Mesenchymal stem cell (in vitro differentiated cells and primary cell): ENCODE results near the gene PDZD2.

Experiments
- DNase-seq: peaks from one replicate; pipeline ENCODE4 v3.0.0-alpha.2; 2013
- H2AFZ ChIP-seq: one replicate; pipeline ENCODE4 v1.6.1; 2013; ENCODE audit warnings: low read depth, mild to moderate bottlenecking, control low read depth, inconsistent platforms, low read length, moderate library complexity
- H2AK5ac ChIP-seq: 2 replicates; pipeline ENCODE4 v1.6.1; 2013; ENCODE audit warnings: low read length, moderate library complexity, mild to moderate bottlenecking, inconsistent platforms; ENCODE audit not compliant: severe bottlenecking
- H2BK120ac ChIP-seq: one replicate; pipeline ENCODE4 v1.6.1; 2013; ENCODE audit warnings: low read depth, mild to moderate bottlenecking, inconsistent platforms, low read length, moderate library complexity
- H2BK12ac ChIP-seq, 2 experiments: one replicate each; pipeline ENCODE4 v1.6.1; 2013; ENCODE audit warnings: inconsistent platforms in 2 of 2, low read length in 2 of 2, mild to moderate bottlenecking in 2 of 2, moderate library complexity in 2 of 2, control low read depth in 1 of 2
- H2BK15ac ChIP-seq: one replicate; pipeline ENCODE4 v1.6.1; 2013; ENCODE audit warnings: mild to moderate bottlenecking, low read depth, inconsistent platforms; ENCODE audit not compliant: poor library complexity, severe bottlenecking
- H2BK5ac ChIP-seq: 2 replicates; pipeline ENCODE4 v1.6.1; 2013; ENCODE audit warnings: low read depth, mild to moderate bottlenecking, low read length, control low read depth, inconsistent platforms; ENCODE audit not compliant: poor library complexity, severe bottlenecking
- H3K14ac ChIP-seq, 2 experiments: one replicate each; pipeline ENCODE4 v1.6.1; 2013; ENCODE audit warnings: inconsistent platforms in 2 of 2, low read length in 2 of 2, control low read depth in 1 of 2, mild to moderate bottlenecking in 1 of 2, moderate library complexity in 1 of 2
- H3K18ac ChIP-seq, 2 experiments: one replicate each; pipeline ENCODE4 v1.6.1; 2013; ENCODE audit warnings: inconsistent platforms in 2 of 2, low read length in 2 of 2, control low read depth in 1 of 2, low read depth in 1 of 2, mild to moderate bottlenecking in 1 of 2
- H3K23ac ChIP-seq, 2 experiments: one replicate each; pipeline ENCODE4 v1.6.1; 2013; ENCODE audit warnings: inconsistent platforms in 2 of 2, low read length in 2 of 2, mild to moderate bottlenecking in 2 of 2, moderate library complexity in 2 of 2, control low read depth in 1 of 2
- H3K27ac ChIP-seq: 2 replicates; pipeline ENCODE4 v1.5.1; 2013; ENCODE audit warnings: mild to moderate bottlenecking, moderate library complexity, low read length, control low read depth, inconsistent platforms; ENCODE audit not compliant: poor library complexity, severe bottlenecking
- H3K27me3 ChIP-seq, 2 experiments: 2 replicates each; pipeline versions ENCODE4 v1.6.1 to v1.7.0; 2013; ENCODE audit warnings: low read length in 2 of 2, mild to moderate bottlenecking in 2 of 2, moderate library complexity in 2 of 2, control low read depth in 1 of 2, inconsistent platforms in 1 of 2; ENCODE audit not compliant: control insufficient read depth in 1 of 2, insufficient read depth in 1 of 2
- H3K36me3 ChIP-seq, 2 experiments: 2 replicates each; pipeline versions ENCODE4 v1.6.1 to v1.7.0; 2013; ENCODE audit warnings: low read length in 2 of 2, control low read depth in 1 of 2, inconsistent platforms in 1 of 2, low read depth in 1 of 2, mild to moderate bottlenecking in 1 of 2; ENCODE audit not compliant: insufficient read depth in 2 of 2, control insufficient read depth in 1 of 2
- H3K4ac ChIP-seq, 2 experiments: one replicate each; pipeline ENCODE4 v1.6.1; 2013; ENCODE audit warnings: inconsistent platforms in 2 of 2, low read length in 2 of 2, mild to moderate bottlenecking in 2 of 2, moderate library complexity in 2 of 2, control low read depth in 1 of 2, low read depth in 1 of 2
- H3K4me1 ChIP-seq: 2 replicates; pipeline ENCODE4 v1.6.1; 2013; ENCODE audit warnings: low read depth, low read length, control low read depth; ENCODE audit not compliant: control insufficient read depth, insufficient read depth
- H3K4me2 ChIP-seq: 2 replicates; pipeline ENCODE4 v1.6.1; 2013; ENCODE audit warnings: low read length, mild to moderate bottlenecking, inconsistent platforms; ENCODE audit not compliant: poor library complexity, severe bottlenecking
- H3K4me3 ChIP-seq, 2 experiments: 2 replicates each; pipeline versions ENCODE4 v1.5.1 to v1.7.0; 2013; ENCODE audit warnings: low read length in 2 of 2, mild to moderate bottlenecking in 2 of 2, control low read depth in 1 of 2, low read depth in 1 of 2; ENCODE audit not compliant: insufficient read depth in 1 of 2
- H3K79me1 ChIP-seq: replicated peaks from 2 replicates; pipeline ENCODE4 v1.6.1; 2013; ENCODE audit warnings: mild to moderate bottlenecking, control low read depth, low read length, inconsistent platforms; ENCODE audit not compliant: poor library complexity, severe bottlenecking
- H3K9ac ChIP-seq: 2 replicates; pipeline ENCODE4 v1.7.0; 2013; ENCODE audit warnings: mild to moderate bottlenecking, low read length, moderate library complexity
- H3K9me3 ChIP-seq: 2 replicates; pipeline ENCODE4 v1.7.0; 2013; ENCODE audit warnings: mild to moderate bottlenecking, low read length; ENCODE audit not compliant: control insufficient read depth
- H4K8ac ChIP-seq: one replicate; pipeline ENCODE4 v1.6.1; 2013; ENCODE audit warnings: inconsistent platforms, mild to moderate bottlenecking, low read length, moderate library complexity
- H4K91ac ChIP-seq: one replicate; pipeline ENCODE4 v1.6.1; 2013; ENCODE audit warnings: mild to moderate bottlenecking, low read length, inconsistent platforms
- WGBS: methylation state at CpG from one replicate; pipeline ENCODE4 v1.1.7; 2013; ENCODE audit warnings: mixed read lengths; 5-methylcytosine and 5-hydroxymethylcytosine counted together

Gene PDZD2

DNA sequence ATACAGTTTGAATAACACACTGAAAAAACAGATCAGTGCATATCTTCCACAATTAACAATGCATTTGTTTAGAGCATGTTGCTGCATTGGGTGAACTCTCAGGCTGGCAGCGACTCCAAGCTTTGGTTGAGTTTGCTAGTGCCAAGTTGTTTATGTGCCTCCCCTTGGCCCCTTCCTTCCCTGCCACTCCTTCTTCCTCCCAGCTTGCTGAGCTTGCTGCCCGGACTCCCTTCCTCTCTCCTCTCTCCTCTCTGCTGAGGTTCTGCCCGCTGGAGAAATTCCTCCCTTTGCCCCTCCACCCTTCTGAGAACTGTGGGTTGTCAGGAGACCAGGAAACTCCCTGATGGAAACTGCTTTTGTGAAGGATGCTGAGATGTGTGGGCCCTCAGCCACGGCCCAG, 247.3 kb downstream of the PDZD2 start:
- Histone ChIP-seq H3K4me2 (no peak overlapping the region), H3K27ac (no peak overlapping the region), H3K79me1 (no peaks in the 10 kb centered on the region), H2BK12ac (no peak overlapping the region), H4K8ac (no peak overlapping the region), H3K4ac (no peak overlapping the region), H2BK15ac (no peak overlapping the region), H3K23ac (no peak overlapping the region), H3K18ac (no peak overlapping the region), H3K14ac (no peak overlapping the region), H2AFZ (no peak overlapping the region), H2AK5ac (no peak overlapping the region), H3K4me1 (peaks cover 8% of the 10 kb centered on the region), H3K4me3 (no peak overlapping the region), H3K27me3 (peaks cover 0 to 45% of the 10 kb centered on the region in 2 experiments), H3K36me3 (no peaks in the 10 kb centered on the region), H4K91ac (no peak overlapping the region), H3K9ac (no peak overlapping the region), H2BK120ac (no peak overlapping the region), H2BK5ac (no peak overlapping the region), H3K9me3 (no peaks in the 10 kb centered on the region)
- no peak for DNase-seq
- WGBS, result 90% methylated on average over 3 of the region's 4 CpGs

DNA sequence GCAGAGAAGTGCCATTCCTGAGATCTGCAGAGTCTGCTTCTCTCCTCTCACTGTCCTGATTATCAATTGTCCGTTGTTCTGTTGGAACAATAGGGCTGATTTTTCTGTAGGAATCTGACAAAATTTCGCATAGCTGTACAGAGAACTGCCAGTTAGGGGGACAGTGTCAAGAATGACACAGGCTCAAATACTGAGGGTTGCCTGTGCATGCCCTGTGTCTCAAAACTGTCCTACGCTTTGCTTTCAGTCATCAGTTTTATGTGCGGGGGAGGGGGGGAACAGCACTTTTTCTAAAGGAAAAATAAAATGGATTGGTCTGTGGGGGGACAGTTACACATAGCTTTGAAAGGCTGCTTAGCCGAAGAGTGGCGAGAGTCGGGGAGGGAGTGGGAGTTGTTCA, 248.6 kb downstream of the PDZD2 start:
- DNase-seq, result no peak
- no peak overlapping the region for H2AK5ac ChIP-seq
- no peak overlapping the region for H3K23ac ChIP-seq
- WGBS, result 91% methylated on average over 7 of the region's 7 CpGs
- H3K4me2 ChIP-seq, result no peak overlapping the region
- no peaks in the 10 kb centered on the region for H3K9me3 ChIP-seq
- no peak overlapping the region for H2BK5ac ChIP-seq
- peaks cover 0 to 45% of the 10 kb centered on the region in 2 experiments for H3K27me3 ChIP-seq
- H2AFZ ChIP-seq, result no peak overlapping the region
- H3K4me1 ChIP-seq, result peaks cover 8% of the 10 kb centered on the region
- H3K9ac ChIP-seq, result no peak overlapping the region
- no peak overlapping the region for H2BK12ac ChIP-seq
- H3K4me3 ChIP-seq, result no peak overlapping the region
- H3K18ac ChIP-seq, result no peak overlapping the region
- no peak overlapping the region for H4K91ac ChIP-seq
- H3K27ac ChIP-seq, result no peak overlapping the region
- H2BK120ac ChIP-seq, result no peak overlapping the region
- H3K79me1 ChIP-seq, result no peaks in the 10 kb centered on the region
- H3K36me3 ChIP-seq, result no peaks in the 10 kb centered on the region
- no peak overlapping the region for H4K8ac ChIP-seq
- no peak overlapping the region for H2BK15ac ChIP-seq
- no peak overlapping the region for H3K4ac ChIP-seq
- H3K14ac ChIP-seq, result no peak overlapping the region

DNA sequence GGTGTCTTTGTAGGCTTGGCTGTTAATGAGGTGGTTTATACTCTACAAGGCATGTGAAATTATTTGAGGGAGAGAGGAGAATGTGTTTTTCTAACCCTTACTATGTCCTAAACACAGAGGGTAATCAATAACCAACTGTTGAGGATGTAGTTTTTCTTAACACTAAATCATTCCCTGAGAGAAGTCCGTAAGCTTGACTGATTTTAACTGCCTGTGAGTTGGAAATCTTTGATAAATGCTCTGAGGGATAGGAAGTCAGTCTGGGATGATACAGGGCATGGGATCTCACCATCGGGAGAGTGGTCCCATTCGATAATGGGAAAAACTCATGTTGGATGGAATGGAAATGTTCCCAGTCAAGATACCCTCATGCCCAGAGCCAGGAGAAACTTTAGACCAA, 249.6 kb downstream of the PDZD2 start:
- no peak overlapping the region for H2BK120ac ChIP-seq
- no peak overlapping the region for H3K4me2 ChIP-seq
- H2AFZ ChIP-seq, result no peak overlapping the region
- no peak overlapping the region for H3K14ac ChIP-seq
- no peak overlapping the region for H3K18ac ChIP-seq
- peaks cover 0 to 45% of the 10 kb centered on the region in 2 experiments for H3K27me3 ChIP-seq
- H3K4me3 ChIP-seq, result no peak overlapping the region
- H3K4me1 ChIP-seq, result peaks cover 8% of the 10 kb centered on the region
- H3K36me3 ChIP-seq, result no peaks in the 10 kb centered on the region
- H3K23ac ChIP-seq, result no peak overlapping the region
- no peaks in the 10 kb centered on the region for H3K9me3 ChIP-seq
- H2BK12ac ChIP-seq, result no peak overlapping the region
- no peak overlapping the region for H3K9ac ChIP-seq
- no peak overlapping the region for H3K4ac ChIP-seq
- H3K79me1 ChIP-seq, result no peaks in the 10 kb centered on the region
- H2BK5ac ChIP-seq, result no peak overlapping the region
- no peak overlapping the region for H4K91ac ChIP-seq
- no peak overlapping the region for H2AK5ac ChIP-seq
- no peak overlapping the region for H3K27ac ChIP-seq
- 82% methylated on average over 3 of the region's 3 CpGs for WGBS
- H4K8ac ChIP-seq, result no peak overlapping the region
- no peak overlapping the region for H2BK15ac ChIP-seq
- DNase-seq, result no peak

DNA sequence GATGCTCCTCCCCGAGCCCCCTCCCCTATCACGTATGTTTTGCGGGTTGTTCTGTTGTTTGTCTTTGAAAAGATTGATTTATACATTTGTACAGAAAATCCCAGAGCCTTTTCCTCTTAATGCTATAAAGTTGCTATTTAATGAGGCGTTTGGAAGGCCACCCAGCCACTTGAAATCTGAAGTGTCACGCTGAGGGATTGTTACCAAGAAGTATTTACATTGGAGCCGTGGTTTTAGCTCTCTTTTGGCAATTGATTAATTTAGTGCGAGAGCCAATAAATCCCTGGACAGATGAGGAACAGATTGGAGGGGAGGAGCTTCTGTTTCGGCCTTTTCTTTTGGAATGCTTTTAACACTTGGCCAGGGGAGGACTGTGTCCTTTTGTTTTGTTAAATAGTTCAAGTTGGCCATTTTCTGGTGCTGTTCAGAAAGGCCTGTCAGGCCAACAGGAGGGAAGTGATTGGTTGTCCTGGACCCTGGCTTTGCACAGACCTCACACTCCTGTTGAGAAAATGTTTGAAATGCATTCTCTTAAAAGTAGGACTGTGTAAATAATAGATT, 250.2 kb downstream of the PDZD2 start:
- peaks cover 0 to 44% of the 10 kb centered on the region in 2 experiments for H3K27me3 ChIP-seq
- WGBS, result 29% methylated on average over 5 of the region's 8 CpGs

More for the DNA sequence above, 250.2 kb downstream of the PDZD2 start:
- no peak overlapping the region for H3K4ac ChIP-seq
- no peak overlapping the region for H3K9ac ChIP-seq
- no peaks in the 10 kb centered on the region for H3K79me1 ChIP-seq
- H3K4me3 ChIP-seq, result no peak overlapping the region
- no peak overlapping the region for H3K14ac ChIP-seq
- no peak overlapping the region for H3K18ac ChIP-seq
- no peak overlapping the region for H3K4me2 ChIP-seq
- H3K36me3 ChIP-seq, result no peaks in the 10 kb centered on the region
- H2BK12ac ChIP-seq, result no peak overlapping the region
- peaks cover 8% of the 10 kb centered on the region for H3K4me1 ChIP-seq
- H4K8ac ChIP-seq, result no peak overlapping the region
- no peak overlapping the region for H3K23ac ChIP-seq
- no peak overlapping the region for H2BK5ac ChIP-seq
- DNase-seq, result no peak
- H4K91ac ChIP-seq, result no peak overlapping the region
- no peak overlapping the region for H2BK15ac ChIP-seq
- H2AK5ac ChIP-seq, result no peak overlapping the region
- H3K9me3 ChIP-seq, result no peaks in the 10 kb centered on the region
- H2BK120ac ChIP-seq, result no peak overlapping the region
- no peak overlapping the region for H3K27ac ChIP-seq
- H2AFZ ChIP-seq, result no peak overlapping the region
